ENCODE data around the gene ADORA2A.

ADORA2A gene

DNA sequence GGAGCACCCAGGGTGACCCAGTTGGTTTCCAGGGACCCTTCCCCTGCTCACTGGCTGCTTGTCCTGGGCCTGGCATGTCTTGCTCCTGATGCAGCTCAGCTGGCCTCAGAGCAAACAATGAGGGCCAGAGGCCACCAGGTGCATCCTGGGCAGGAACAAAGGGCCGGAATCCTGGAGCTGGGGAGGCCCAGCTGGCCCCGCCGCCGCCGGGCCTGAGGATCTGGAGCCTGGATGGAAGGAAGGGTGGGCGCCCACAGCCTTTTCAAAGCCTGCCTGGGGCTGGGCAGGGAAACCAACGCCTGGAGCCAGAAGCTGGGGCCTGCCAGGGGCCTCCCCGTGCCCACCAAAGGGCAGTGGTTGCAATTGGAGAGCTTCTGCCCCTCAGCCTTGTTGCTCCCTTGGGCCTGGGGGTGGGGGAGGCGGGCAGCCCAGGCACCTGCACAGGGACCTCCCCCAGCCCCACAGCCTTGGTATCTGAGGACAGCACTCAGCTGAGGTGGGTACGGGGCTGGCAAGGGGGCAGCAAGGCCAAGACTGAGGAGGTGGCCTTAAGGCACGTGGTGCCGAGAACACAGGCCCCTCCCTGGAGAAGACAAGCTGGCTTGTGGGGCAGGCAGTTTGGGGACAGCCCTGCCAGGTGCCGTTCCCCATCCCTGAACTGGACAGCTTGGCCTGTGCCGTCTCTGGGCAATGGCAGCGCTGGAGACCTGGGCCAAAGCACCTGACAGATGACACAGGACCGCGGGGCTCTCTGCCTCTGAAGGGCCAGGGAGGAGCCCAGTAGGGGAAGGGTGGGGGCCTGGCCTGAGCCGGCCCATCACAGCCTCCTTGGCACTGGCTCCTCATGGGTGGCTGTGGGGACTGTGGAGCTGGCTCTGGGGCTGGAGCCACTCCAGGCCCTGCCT, 7.1 kb upstream of the ADORA2A start:
- no peak overlapping the region for H3K9ac ChIP-seq (ENCODE audit: low read depth, low read length)
- no peak overlapping the region for H3K4me3 ChIP-seq (ENCODE audit: low read length)
- peaks cover 4% of the 10 kb centered on the region for H3K4me1 ChIP-seq (ENCODE audit: control insufficient read depth, insufficient read depth, low read length)
- no peaks in the 10 kb centered on the region for H3K9me3 ChIP-seq (replicated peaks; ENCODE audit: low read length)
- H3K4me2 ChIP-seq (ENCODE audit: low read length), result no peak overlapping the region
- H3K36me3 ChIP-seq (ENCODE audit: insufficient read depth, low read length), result peaks cover 15% of the 10 kb centered on the region
- H3K27me3 ChIP-seq (ENCODE audit: control insufficient read depth, insufficient read depth, low read length), result peaks cover 10% of the 10 kb centered on the region

GRCh38 chr22:24420977-24421343, 6.4 kb upstream of the ADORA2A start:
- H3K4me3 ChIP-seq (ENCODE audit: low read length), result no peak overlapping the region
- H3K4me2 ChIP-seq (ENCODE audit: low read length), result no peak overlapping the region
- peaks cover 2% of the 10 kb centered on the region for H3K4me1 ChIP-seq (ENCODE audit: control insufficient read depth, insufficient read depth, low read length)
- H3K9me3 ChIP-seq (replicated peaks; ENCODE audit: low read length), result no peaks in the 10 kb centered on the region
- H3K36me3 ChIP-seq (ENCODE audit: insufficient read depth, low read length), result peaks cover 10% of the 10 kb centered on the region
- H3K9ac ChIP-seq (ENCODE audit: low read depth, low read length), result no peak overlapping the region
- H3K27me3 ChIP-seq (ENCODE audit: control insufficient read depth, insufficient read depth, low read length), result peaks cover 15% of the 10 kb centered on the region

DNA sequence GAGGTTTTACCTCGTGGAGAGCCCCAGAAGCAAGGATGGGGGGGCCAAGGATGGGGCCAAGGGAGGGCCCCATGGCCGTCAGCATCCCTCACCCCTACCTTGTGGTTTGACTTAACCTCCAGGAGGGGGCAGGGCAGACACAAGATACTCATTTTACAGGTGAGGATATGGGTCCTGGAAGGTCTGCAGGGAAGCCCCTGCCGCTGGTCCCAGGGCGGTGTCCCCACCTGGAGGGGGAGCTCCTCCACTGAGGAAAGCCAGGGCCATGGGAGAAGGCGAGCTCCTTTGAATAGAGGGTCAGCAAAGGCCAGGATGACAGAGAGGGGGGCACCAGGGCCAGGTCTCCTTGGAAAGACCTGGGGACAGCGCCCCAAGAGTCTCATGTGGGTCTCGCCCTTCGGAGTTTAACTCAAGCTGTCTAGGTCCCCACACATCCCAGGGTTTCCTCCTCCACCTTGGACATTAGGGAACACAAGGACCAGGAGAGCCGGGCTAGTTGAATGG, 5.9 kb upstream of the ADORA2A start:
- H3K9ac ChIP-seq (ENCODE audit: low read depth, low read length), result no peak overlapping the region
- no peak overlapping the region for H3K4me2 ChIP-seq (ENCODE audit: low read length)
- peaks cover 2% of the 10 kb centered on the region for H3K4me1 ChIP-seq (ENCODE audit: control insufficient read depth, insufficient read depth, low read length)
- H3K4me3 ChIP-seq (ENCODE audit: low read length), result no peak overlapping the region
- H3K27me3 ChIP-seq (ENCODE audit: control insufficient read depth, insufficient read depth, low read length), result peaks cover 20% of the 10 kb centered on the region
- peaks cover 6% of the 10 kb centered on the region for H3K36me3 ChIP-seq (ENCODE audit: insufficient read depth, low read length)
- no peaks in the 10 kb centered on the region for H3K9me3 ChIP-seq (replicated peaks; ENCODE audit: low read length)

GRCh38 chr22:24422102-24422665, 5.2 kb upstream of the ADORA2A start:
- no peak overlapping the region for H3K4me2 ChIP-seq (ENCODE audit: low read length)
- no peak overlapping the region for H3K9ac ChIP-seq (ENCODE audit: low read depth, low read length)
- H3K9me3 ChIP-seq (replicated peaks; ENCODE audit: low read length), result no peaks in the 10 kb centered on the region
- H3K4me1 ChIP-seq (ENCODE audit: control insufficient read depth, insufficient read depth, low read length), result peaks cover 2% of the 10 kb centered on the region
- H3K27me3 ChIP-seq (ENCODE audit: control insufficient read depth, insufficient read depth, low read length), result peaks cover 24% of the 10 kb centered on the region
- H3K4me3 ChIP-seq (ENCODE audit: low read length), result no peak overlapping the region
- H3K36me3 ChIP-seq (ENCODE audit: insufficient read depth, low read length), result no peaks in the 10 kb centered on the region

GRCh38 chr22:24423519-24424000, 3.8 kb upstream of the ADORA2A start:
- Histone ChIP-seq H3K4me1 (ENCODE audit: control insufficient read depth, insufficient read depth, low read length) (peaks cover 2% of the 10 kb centered on the region), H3K9ac (ENCODE audit: low read depth, low read length) (no peak overlapping the region), H3K27me3 (ENCODE audit: control insufficient read depth, insufficient read depth, low read length) (peaks cover 24% of the 10 kb centered on the region), H3K36me3 (ENCODE audit: insufficient read depth, low read length) (no peaks in the 10 kb centered on the region), H3K4me2 (ENCODE audit: low read length) (peak overlapping the region; percentile 81), H3K9me3 (replicated peaks; ENCODE audit: low read length) (no peaks in the 10 kb centered on the region), H3K4me3 (ENCODE audit: low read length) (peak overlapping the region; percentile 63)

DNA sequence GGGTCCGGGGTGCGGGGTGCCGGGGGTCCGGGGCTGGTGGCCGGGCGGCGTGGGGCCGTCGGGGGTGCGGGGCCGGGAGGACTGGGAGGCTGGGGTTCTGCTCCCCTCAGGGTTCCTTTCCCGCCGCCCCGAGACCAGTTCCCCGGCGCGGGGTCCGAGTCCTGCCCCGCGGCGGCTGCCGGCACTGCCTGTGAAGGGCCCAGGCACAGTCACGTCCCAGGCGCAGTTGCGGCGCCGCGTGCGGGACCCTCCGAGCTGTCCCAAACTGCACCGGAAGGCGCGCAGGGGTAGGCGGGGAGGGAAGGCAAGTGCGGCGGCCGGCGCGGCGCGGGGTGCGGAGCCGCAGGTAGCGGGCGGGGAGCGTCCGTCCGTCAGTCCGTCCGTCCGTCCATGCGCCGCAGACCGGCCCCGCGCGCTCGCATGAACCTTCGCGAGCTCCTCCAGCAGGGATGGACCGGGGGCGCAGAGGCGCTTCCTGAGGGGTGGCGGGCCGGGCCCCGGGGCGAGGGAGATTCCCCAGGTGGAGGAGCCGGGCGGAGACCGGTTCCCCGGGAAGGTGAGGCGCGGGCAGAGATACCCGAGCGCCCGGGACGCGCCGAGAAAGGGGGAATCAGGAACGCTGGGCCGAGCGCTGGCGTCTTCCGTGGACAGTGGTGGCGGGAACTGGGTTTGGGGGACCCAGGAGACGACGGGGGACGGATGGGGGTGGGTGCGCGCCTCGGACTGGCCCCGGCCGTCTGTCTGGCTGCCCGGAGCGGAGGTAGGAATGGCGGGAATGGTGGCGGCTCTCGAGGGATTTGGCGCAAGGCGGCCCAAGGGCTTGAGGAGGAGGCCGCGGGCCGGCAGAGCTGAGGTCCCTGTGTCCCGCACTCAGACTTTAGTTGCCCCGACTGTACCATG, 3.1 kb upstream of the ADORA2A start:
- peak overlapping the region; percentile 67 for H3K4me3 ChIP-seq (ENCODE audit: low read length)
- H3K27me3 ChIP-seq (ENCODE audit: control insufficient read depth, insufficient read depth, low read length), result peaks cover 24% of the 10 kb centered on the region
- no peaks in the 10 kb centered on the region for H3K9me3 ChIP-seq (replicated peaks; ENCODE audit: low read length)
- H3K4me1 ChIP-seq (ENCODE audit: control insufficient read depth, insufficient read depth, low read length), result peaks cover 2% of the 10 kb centered on the region
- H3K36me3 ChIP-seq (ENCODE audit: insufficient read depth, low read length), result no peaks in the 10 kb centered on the region
- H3K9ac ChIP-seq (ENCODE audit: low read depth, low read length), result no peak overlapping the region
- H3K4me2 ChIP-seq (ENCODE audit: low read length), result peak overlapping the region; percentile 81

- Histone ChIP-seq H3K9ac (ENCODE audit: low read depth, low read length) (no peak overlapping the region), H3K4me1 (ENCODE audit: control insufficient read depth, insufficient read depth, low read length) (peaks cover 2% of the 10 kb centered on the region), H3K36me3 (ENCODE audit: insufficient read depth, low read length) (no peaks in the 10 kb centered on the region), H3K4me2 (ENCODE audit: low read length) (no peak overlapping the region), H3K4me3 (ENCODE audit: low read length) (no peak overlapping the region), H3K27me3 (ENCODE audit: control insufficient read depth, insufficient read depth, low read length) (peaks cover 24% of the 10 kb centered on the region), H3K9me3 (replicated peaks; ENCODE audit: low read length) (no peaks in the 10 kb centered on the region)
These were observed 2.3 kb upstream of the ADORA2A start for GRCh38 chr22:24424901-24425775.

- no peaks in the 10 kb centered on the region for H3K9me3 ChIP-seq (replicated peaks; ENCODE audit: low read length)
- H3K4me3 ChIP-seq (ENCODE audit: low read length), result no peak overlapping the region
- H3K27me3 ChIP-seq (ENCODE audit: control insufficient read depth, insufficient read depth, low read length), result peaks cover 24% of the 10 kb centered on the region
- H3K4me1 ChIP-seq (ENCODE audit: control insufficient read depth, insufficient read depth, low read length), result peaks cover 2% of the 10 kb centered on the region
- H3K9ac ChIP-seq (ENCODE audit: low read depth, low read length), result no peak overlapping the region
- H3K4me2 ChIP-seq (ENCODE audit: low read length), result no peak overlapping the region
- H3K36me3 ChIP-seq (ENCODE audit: insufficient read depth, low read length), result no peaks in the 10 kb centered on the region
These were observed 963 bp upstream of the ADORA2A start for GRCh38 chr22:24426436-24426835.

- Histone ChIP-seq H3K9me3 (replicated peaks; ENCODE audit: low read length) (no peaks in the 10 kb centered on the region), H3K4me3 (ENCODE audit: low read length) (no peak overlapping the region), H3K27me3 (ENCODE audit: control insufficient read depth, insufficient read depth, low read length) (peaks cover 21% of the 10 kb centered on the region), H3K36me3 (ENCODE audit: insufficient read depth, low read length) (no peaks in the 10 kb centered on the region), H3K9ac (ENCODE audit: low read depth, low read length) (no peak overlapping the region), H3K4me1 (ENCODE audit: control insufficient read depth, insufficient read depth, low read length) (peaks cover 6% of the 10 kb centered on the region), H3K4me2 (ENCODE audit: low read length) (no peak overlapping the region)
These were observed 424 bp upstream of the ADORA2A start for GRCh38 chr22:24426851-24427499.

DNA sequence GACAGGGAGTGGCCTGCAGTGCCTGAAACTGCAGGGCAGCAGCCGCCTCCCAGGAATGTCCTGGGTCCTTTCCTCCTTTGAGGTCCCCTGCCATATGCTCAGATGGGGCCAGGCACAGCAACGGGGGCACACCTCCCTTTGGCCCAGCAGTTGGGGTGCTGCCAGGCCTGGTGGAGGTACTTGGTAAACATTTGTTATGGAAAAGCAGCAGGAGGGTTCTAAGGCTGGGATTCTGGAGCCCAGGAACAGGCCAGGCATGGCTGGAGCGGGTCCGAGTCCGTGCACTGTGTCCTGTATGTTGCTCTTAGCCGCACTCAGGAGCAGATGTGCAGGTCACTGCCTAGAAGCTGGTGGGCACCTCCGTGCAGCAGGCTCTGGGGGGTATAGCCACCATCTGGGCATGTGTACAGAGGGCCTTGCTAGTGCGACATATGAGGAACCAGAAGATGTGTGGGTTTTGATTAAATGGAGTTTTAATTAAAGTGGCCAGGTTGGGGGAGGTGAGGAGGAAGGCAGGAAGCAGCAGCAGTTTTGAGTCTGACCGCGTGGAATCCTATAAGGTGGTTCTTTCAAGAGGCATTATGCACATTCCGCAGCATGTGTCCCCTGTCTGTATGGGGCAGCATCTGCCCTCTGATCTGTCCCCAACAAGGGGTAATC, 1.5 kb downstream of the ADORA2A start:
- Histone ChIP-seq H3K4me2 (ENCODE audit: low read length) (no peak overlapping the region), H3K9ac (ENCODE audit: low read depth, low read length) (no peak overlapping the region), H3K4me1 (ENCODE audit: control insufficient read depth, insufficient read depth, low read length) (peaks cover 15% of the 10 kb centered on the region), H3K4me3 (ENCODE audit: low read length) (no peak overlapping the region), H3K9me3 (replicated peaks; ENCODE audit: low read length) (no peaks in the 10 kb centered on the region), H3K27me3 (ENCODE audit: control insufficient read depth, insufficient read depth, low read length) (peaks cover 16% of the 10 kb centered on the region), H3K36me3 (ENCODE audit: insufficient read depth, low read length) (no peaks in the 10 kb centered on the region)

All from skeletal muscle satellite cell (primary cell).